Mucosa of descending colon (tissue), 3 donors: ENCODE results near the gene KRT1. TPM values are rescaled to one million over a fixed set of nuclear protein-coding genes. Genes with fewer than 3 reads are reported as not detected.

Source experiments
- ATAC-seq: fragments of 200-7000 bp; cut with Tn5 transposase; one replicate; pipeline ENCODE4 v1.9.1; 2020; ENCODE audit warnings: mild to moderate bottlenecking, moderate library complexity
- DNase-seq, 3 donors: peaks; one replicate each; pipeline ENCODE4 v3.0.0-alpha.2; 2020
- H3K36me3 ChIP-seq: fragments of 200-600 bp; one replicate; pipeline ENCODE4 v1.8.0; 2021; ENCODE audit warnings: low read depth, mild to moderate bottlenecking
- H3K4me1 ChIP-seq: fragments of 200-600 bp; one replicate; pipeline ENCODE4 v1.8.0; 2021; ENCODE audit warnings: low read depth, mild to moderate bottlenecking
- H3K4me3 ChIP-seq: fragments of 200-600 bp; one replicate; pipeline ENCODE4 v1.8.0; 2021; ENCODE audit warnings: mild to moderate bottlenecking
- H3K9me3 ChIP-seq: fragments of 200-600 bp; one replicate; pipeline ENCODE4 v1.8.0; 2021; ENCODE audit warnings: mild to moderate bottlenecking
- CTCF ChIP-seq: fragments of 200-600 bp; IDR thresholded peaks from one replicate; pipeline ENCODE4 v1.8.0; 2022; ENCODE audit warnings: antibody characterized with exemption, mild to moderate bottlenecking
- intact Hi-C, 2 donors: fragments of 100-400 bp; cut with DNase I in 1 of 2; cut with micrococcal nuclease in 1 of 2; formaldehyde crosslinking; loops; one replicate each; pipeline versions ENCODE4 v1.11.0 to v1.11.1; 2022; cut with DNase I, micrococcal nuclease
- total RNA-seq, 3 donors: library from RNA; stranded (reverse); fragmentation: NEBNext Ultra II Directional in 2 of 3; extraction: Animal tissue kit (Norgen Biotek cat#: 25700) in 2 of 3; gene quantifications; one replicate each; pipeline versions ENCODE4 v1.2.1 to v1.2.4, GENCODE V29; 2021 to 2023
- donor health status: DM: no; HTN: no; CAD: no; lungs with moderate emphysema.
- donor health status: DM: no; HTN: no; CAD: no.
- donor health status: DM: no; HTN: yes; CAD: no.

The KRT1 gene
- total RNA-seq, 3 donors from 2014 or later: 0.35 to 0.89 (median 0.38) TPM

- no peaks in the 10 kb centered on the region for H3K36me3 ChIP-seq
- no peak for DNase-seq
These were observed 4.0 kb downstream of the KRT1 start for GRCh38 chr12:52676163-52676562.

GRCh38 chr12:52675301-52675701, 4.9 kb downstream of the KRT1 start:
- Histone ChIP-seq H3K36me3 (no peaks in the 10 kb centered on the region), H3K4me1 (no peaks in the 10 kb centered on the region), H3K9me3 (no peaks in the 10 kb centered on the region), H3K4me3 (no peak overlapping the region)
- no peak for TF ChIP-seq CTCF
- intact Hi-C loops: no loop called here
- no peak for ATAC-seq
- DNase-seq: no peak

More at GRCh38 chr12:52676163-52676562, 4.0 kb downstream of the KRT1 start:
- intact Hi-C loops: no loop called here
- TF ChIP-seq CTCF: no peak
- ATAC-seq: no peak
- no peaks in the 10 kb centered on the region for H3K4me1 ChIP-seq
- no peaks in the 10 kb centered on the region for H3K9me3 ChIP-seq
- H3K4me3 ChIP-seq: no peak overlapping the region

- no peak for ATAC-seq
- intact Hi-C loops: no loop called here
These were observed 5.8 kb downstream of the KRT1 start for GRCh38 chr12:52674433-52674775.

GRCh38 chr12:52673713-52674432, 6.3 kb downstream of the KRT1 start:
- ATAC-seq (no peak), DNase-seq (no peak)
- no peak for TF ChIP-seq CTCF
- H3K4me3 ChIP-seq: no peak overlapping the region
- intact Hi-C loops: no loop called here
- H3K9me3 ChIP-seq: no peaks in the 10 kb centered on the region
- H3K4me1 ChIP-seq: no peaks in the 10 kb centered on the region
- no peaks in the 10 kb centered on the region for H3K36me3 ChIP-seq

More at GRCh38 chr12:52674433-52674775, 5.8 kb downstream of the KRT1 start:
- Histone ChIP-seq H3K4me3 (no peak overlapping the region), H3K9me3 (no peaks in the 10 kb centered on the region), H3K36me3 (no peaks in the 10 kb centered on the region), H3K4me1 (no peaks in the 10 kb centered on the region)
- TF ChIP-seq CTCF: no peak
- no peak for DNase-seq

GRCh38 chr12:52673217-52673616, 7.0 kb downstream of the KRT1 start:
- TF ChIP-seq CTCF: no peak
- intact Hi-C loops: no loop called here
- Histone ChIP-seq H3K36me3 (no peaks in the 10 kb centered on the region), H3K9me3 (no peaks in the 10 kb centered on the region), H3K4me1 (no peaks in the 10 kb centered on the region), H3K4me3 (no peak overlapping the region)
- no peak for ATAC-seq
- DNase-seq: no peak
